ENCODE measurements around the gene MGAT5B. TPM values are rescaled to one million over a fixed set of nuclear protein-coding genes. Genes with fewer than 3 reads are reported as not detected.

MGAT5B gene
- total and polyA plus RNA-seq, 2 experiments from 2014 or later: 1.6 to 10.0 TPM

DNA sequence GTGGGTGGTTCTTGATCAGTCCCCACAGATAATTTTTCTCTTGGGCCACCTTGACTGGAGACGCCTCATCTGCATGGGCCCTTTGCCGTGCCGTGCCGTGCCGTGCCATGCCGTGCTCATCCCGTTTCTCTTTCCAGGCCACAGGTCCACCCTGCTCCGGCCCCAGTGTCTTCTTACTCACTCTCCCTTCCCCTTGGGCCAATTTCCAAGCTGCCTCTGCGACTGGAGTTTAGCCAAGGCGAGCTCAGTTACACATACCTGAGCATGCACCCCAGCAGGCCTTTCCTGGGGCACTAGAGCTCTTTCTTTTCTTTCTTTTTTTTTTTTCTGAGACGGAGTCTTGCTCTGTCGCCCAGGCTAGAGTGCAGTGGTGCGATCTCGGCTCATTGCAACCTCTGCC lies 40.5 kb upstream of the MGAT5B start (continued):
- TF ChIP-seq, protein P1, sequence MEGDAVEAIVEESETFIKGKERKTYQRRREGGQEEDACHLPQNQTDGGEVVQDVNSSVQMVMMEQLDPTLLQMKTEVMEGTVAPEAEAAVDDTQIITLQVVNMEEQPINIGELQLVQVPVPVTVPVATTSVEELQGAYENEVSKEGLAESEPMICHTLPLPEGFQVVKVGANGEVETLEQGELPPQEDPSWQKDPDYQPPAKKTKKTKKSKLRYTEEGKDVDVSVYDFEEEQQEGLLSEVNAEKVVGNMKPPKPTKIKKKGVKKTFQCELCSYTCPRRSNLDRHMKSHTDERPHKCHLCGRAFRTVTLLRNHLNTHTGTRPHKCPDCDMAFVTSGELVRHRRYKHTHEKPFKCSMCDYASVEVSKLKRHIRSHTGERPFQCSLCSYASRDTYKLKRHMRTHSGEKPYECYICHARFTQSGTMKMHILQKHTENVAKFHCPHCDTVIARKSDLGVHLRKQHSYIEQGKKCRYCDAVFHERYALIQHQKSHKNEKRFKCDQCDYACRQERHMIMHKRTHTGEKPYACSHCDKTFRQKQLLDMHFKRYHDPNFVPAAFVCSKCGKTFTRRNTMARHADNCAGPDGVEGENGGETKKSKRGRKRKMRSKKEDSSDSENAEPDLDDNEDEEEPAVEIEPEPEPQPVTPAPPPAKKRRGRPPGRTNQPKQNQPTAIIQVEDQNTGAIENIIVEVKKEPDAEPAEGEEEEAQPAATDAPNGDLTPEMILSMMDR (conservative IDR thresholded peaks at IDR 0.05; ENCODE audit: low read depth in 2 of 2): no peak
- TF ChIP-seq EZH2phosphoT487 (IDR thresholded peaks at IDR 0.05; ENCODE audit: unreplicated experiment): no peak
- TF ChIP-seq JUNB (IDR thresholded peaks at IDR 0.05; ENCODE audit: unreplicated experiment): no peak
- TF ChIP-seq, protein P2, sequence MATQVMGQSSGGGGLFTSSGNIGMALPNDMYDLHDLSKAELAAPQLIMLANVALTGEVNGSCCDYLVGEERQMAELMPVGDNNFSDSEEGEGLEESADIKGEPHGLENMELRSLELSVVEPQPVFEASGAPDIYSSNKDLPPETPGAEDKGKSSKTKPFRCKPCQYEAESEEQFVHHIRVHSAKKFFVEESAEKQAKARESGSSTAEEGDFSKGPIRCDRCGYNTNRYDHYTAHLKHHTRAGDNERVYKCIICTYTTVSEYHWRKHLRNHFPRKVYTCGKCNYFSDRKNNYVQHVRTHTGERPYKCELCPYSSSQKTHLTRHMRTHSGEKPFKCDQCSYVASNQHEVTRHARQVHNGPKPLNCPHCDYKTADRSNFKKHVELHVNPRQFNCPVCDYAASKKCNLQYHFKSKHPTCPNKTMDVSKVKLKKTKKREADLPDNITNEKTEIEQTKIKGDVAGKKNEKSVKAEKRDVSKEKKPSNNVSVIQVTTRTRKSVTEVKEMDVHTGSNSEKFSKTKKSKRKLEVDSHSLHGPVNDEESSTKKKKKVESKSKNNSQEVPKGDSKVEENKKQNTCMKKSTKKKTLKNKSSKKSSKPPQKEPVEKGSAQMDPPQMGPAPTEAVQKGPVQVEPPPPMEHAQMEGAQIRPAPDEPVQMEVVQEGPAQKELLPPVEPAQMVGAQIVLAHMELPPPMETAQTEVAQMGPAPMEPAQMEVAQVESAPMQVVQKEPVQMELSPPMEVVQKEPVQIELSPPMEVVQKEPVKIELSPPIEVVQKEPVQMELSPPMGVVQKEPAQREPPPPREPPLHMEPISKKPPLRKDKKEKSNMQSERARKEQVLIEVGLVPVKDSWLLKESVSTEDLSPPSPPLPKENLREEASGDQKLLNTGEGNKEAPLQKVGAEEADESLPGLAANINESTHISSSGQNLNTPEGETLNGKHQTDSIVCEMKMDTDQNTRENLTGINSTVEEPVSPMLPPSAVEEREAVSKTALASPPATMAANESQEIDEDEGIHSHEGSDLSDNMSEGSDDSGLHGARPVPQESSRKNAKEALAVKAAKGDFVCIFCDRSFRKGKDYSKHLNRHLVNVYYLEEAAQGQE (IDR thresholded peaks at IDR 0.05; ENCODE audit: unreplicated experiment): no peak
- no peak for TF ChIP-seq POLR2AphosphoS5 (IDR thresholded peaks at IDR 0.05; ENCODE audit: low read depth)
- no peak for TF ChIP-seq STAT1 (IDR thresholded peaks at IDR 0.05; ENCODE audit: unreplicated experiment)
- no peak for TF ChIP-seq CREB1 (CRISPR knock-in tag; IDR thresholded peaks at IDR 0.05; ENCODE audit: low read depth)
- TF ChIP-seq ZNF114 (CRISPR knock-in tag; IDR thresholded peaks at IDR 0.05): no peak
- no peak for TF ChIP-seq EZH2 (IDR thresholded peaks at IDR 0.05; ENCODE audit: low read depth, unreplicated experiment)

DNA sequence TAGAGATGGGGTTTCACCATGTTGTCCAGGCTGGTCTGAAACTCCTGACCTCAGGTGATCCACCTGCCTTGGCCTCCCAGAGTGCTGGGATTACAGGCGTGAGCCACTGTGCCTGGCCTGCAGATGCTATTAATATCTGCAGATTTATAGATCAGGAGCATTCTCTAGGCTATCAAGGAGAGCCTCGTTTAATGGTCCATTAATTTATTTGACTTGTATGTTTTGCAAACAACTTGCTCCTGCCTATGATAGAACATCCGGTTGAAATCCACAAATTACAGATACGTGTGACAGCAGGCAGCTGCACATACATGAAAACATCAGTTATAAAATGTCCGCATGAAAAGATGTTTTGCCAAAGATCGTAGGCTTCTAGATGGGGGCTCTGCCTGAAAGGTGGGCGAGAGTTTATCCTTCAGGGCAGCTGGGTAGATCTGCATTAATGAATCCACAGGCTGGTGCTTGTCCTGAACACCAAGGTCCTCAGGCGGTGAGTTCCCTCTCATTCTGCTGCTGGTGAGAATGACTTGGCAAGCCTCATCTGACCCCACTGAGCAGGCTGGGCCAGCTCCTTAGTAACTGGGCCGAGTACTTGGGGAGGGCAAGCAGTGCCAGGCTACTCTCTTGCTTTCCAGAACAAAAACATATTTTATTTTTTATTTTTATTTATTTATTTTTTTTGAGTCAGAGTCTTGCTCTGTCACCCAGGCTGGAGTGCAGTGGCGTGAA lies 37.1 kb upstream of the MGAT5B start:
- Histone ChIP-seq H3K27ac (ENCODE audit: low read depth) (no peak overlapping the region), H3K9me2 (ENCODE audit: insufficient read depth) (no peaks in the 10 kb centered on the region), H4K20me1 (replicated peaks; ENCODE audit: insufficient read depth) (no peaks in the 10 kb centered on the region), H3K79me2 (replicated peaks; ENCODE audit: insufficient read depth) (no peaks in the 10 kb centered on the region), H3K4me1 (ENCODE audit: insufficient read depth) (no peaks in the 10 kb centered on the region), H3K27me3 (ENCODE audit: insufficient read depth) (no peaks in the 10 kb centered on the region), H3K4me3 (no peak overlapping the region), H3F3A (replicated peaks; ENCODE audit: low read depth) (no peaks in the 10 kb centered on the region), H3K36me3 (ENCODE audit: insufficient read depth) (no peaks in the 10 kb centered on the region), H3K4me2 (no peak overlapping the region), H2AFZ (no peak overlapping the region)
- DNase-seq (ENCODE audit: low spot score): no peak
- TF ChIP-seq, protein P1 (conservative IDR thresholded peaks at IDR 0.05; ENCODE audit: low read depth in 2 of 2): no peak
- ATAC-seq: no peak
- H3K36me3 Mint-ChIP-seq (ENCODE audit: low read depth): no peaks in the 10 kb centered on the region
- no peak overlapping the region for H3K27ac Mint-ChIP-seq
- no peaks in the 10 kb centered on the region for H3K9me3 Mint-ChIP-seq
- peaks cover 3% of the 10 kb centered on the region; the same call in 1 of the 3 replicates for H3K4me1 Mint-ChIP-seq
- no peak overlapping the region for H3K4me3 Mint-ChIP-seq
- H3K27me3 Mint-ChIP-seq (ENCODE audit: insufficient read depth, low read depth, poor library complexity): peaks cover 5% of the 10 kb centered on the region
